ENCODE data around the gene PPP6R3. TPM values are rescaled to one million over a fixed set of nuclear protein-coding genes. Genes with fewer than 3 reads are reported as not detected.

PPP6R3 gene
- total RNA-seq, 1 experiment from 2014 or later = 138 TPM

DNA sequence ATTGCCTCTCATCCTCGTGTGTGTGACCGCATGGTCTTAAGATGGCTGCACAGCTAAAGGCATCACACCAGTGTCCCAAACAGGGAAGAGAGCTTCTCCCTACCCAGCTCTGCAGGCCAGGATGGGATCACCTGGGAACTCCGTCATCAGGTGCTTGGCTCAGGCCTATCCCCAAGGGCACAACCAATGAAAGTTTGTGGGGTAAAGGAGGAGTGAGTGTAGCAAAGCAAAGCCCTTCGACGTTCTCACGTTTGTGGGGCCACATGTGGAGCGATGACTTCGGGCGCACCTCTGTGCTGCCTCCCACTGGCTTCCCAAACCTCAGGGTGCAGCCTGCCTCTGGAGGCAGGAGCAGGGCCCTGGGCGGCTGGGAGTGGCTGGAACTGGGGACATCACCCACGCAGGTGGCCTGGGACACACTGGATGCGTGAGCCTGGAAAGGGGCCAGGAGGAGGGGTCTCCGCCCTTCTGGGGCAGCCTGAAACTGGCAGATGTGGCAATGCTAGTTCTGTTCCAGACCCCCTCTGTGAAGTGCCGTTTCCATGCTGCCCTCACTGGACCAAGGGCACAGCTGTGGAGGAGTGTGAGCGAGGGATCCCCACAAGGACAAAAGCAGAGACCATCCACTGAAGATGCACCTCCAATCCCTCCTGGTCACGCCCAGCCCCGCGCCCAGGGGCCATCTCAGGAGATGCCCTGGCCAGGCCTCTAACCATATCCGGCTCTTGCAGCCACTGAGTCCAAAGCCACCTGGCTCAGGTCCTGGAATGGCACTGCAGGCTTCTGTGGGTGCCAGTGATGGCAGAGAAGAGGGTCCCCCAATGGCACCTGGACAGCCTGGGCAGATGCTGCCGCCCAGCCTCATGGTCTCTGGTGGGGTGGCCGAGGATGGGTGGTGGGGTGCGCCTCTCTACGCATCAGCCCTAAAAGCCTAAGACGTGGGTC lies 193.2 kb downstream of the PPP6R3 start:
- WGBS (ENCODE audit: extremely low coverage, insufficient read length, low lambda C conversion rate) = no CpG with 5 or more reads among the region's 24 CpGs
- H2BK120ac ChIP-seq (ENCODE audit: low read depth, low read length, poor library complexity, severe bottlenecking) = no peak overlapping the region
- TF ChIP-seq, protein P1, sequence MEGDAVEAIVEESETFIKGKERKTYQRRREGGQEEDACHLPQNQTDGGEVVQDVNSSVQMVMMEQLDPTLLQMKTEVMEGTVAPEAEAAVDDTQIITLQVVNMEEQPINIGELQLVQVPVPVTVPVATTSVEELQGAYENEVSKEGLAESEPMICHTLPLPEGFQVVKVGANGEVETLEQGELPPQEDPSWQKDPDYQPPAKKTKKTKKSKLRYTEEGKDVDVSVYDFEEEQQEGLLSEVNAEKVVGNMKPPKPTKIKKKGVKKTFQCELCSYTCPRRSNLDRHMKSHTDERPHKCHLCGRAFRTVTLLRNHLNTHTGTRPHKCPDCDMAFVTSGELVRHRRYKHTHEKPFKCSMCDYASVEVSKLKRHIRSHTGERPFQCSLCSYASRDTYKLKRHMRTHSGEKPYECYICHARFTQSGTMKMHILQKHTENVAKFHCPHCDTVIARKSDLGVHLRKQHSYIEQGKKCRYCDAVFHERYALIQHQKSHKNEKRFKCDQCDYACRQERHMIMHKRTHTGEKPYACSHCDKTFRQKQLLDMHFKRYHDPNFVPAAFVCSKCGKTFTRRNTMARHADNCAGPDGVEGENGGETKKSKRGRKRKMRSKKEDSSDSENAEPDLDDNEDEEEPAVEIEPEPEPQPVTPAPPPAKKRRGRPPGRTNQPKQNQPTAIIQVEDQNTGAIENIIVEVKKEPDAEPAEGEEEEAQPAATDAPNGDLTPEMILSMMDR (conservative IDR thresholded peaks at IDR 0.05) = no peak

More for the DNA sequence above, 193.2 kb downstream of the PPP6R3 start:
- no peak overlapping the region for H2BK12ac ChIP-seq (ENCODE audit: insufficient read length, low read depth, low read length)
- no peak for DNase-seq
- no peak overlapping the region for H3K18ac ChIP-seq (ENCODE audit: insufficient read length, low read depth, low read length)
- H4K8ac ChIP-seq (replicated peaks; ENCODE audit: insufficient read length, low read depth, low read length) = no peak overlapping the region
- H3K4me1 ChIP-seq (ENCODE audit: insufficient read depth, low read length) = no peaks in the 10 kb centered on the region
- no peak overlapping the region for H3K56ac ChIP-seq (ENCODE audit: insufficient read length, low read depth, low read length)
- no peak overlapping the region for H2BK5ac ChIP-seq (ENCODE audit: insufficient read length, low read length)
- no peak overlapping the region for H3K4me2 ChIP-seq (ENCODE audit: insufficient read depth, insufficient read length, low read length)
- Mint-ChIP-seq H3K4me3 (no peak overlapping the region), H3K4me1 (0 out of 4 replicates have a peak, but pooled peaks cover 0 to 2% of the 10 kb centered on the region in 2 experiments), H3K36me3 (ENCODE audit: insufficient read depth in 1 of 3, low read depth in 3 of 3) (peaks cover 0 to 6% (median 0%) of the 10 kb centered on the region in 3 experiments; a peak in 1 of 7 replicates), H3K27ac (no peak overlapping the region), H3K27me3 (ENCODE audit: low read depth) (no peaks in the 10 kb centered on the region; the same call in 1 of the 2 replicates), H3K9me3 (peaks cover 2 to 10% of the 10 kb centered on the region in 2 experiments)
- H4K91ac ChIP-seq (ENCODE audit: insufficient read length, low read depth, low read length) = no peak overlapping the region
- H2BK15ac ChIP-seq (ENCODE audit: low read depth, low read length) = no peak overlapping the region
- H4K5ac ChIP-seq (ENCODE audit: insufficient read length, low read depth, low read length) = no peak overlapping the region
- no peak overlapping the region for H2AK5ac ChIP-seq (ENCODE audit: insufficient read length, low read length)
- H3K23me2 ChIP-seq (ENCODE audit: insufficient read length, low read depth, low read length, poor library complexity, severe bottlenecking) = no peaks in the 10 kb centered on the region
- no peak overlapping the region for H2AFZ ChIP-seq (ENCODE audit: low read length)
- H2BK20ac ChIP-seq (ENCODE audit: low read depth, low read length, poor library complexity, severe bottlenecking) = no peak overlapping the region
- no peak overlapping the region for H3K9ac ChIP-seq (ENCODE audit: extremely low read depth, insufficient read length, low read length)
- no peaks in the 10 kb centered on the region for H3K27me3 ChIP-seq (ENCODE audit: insufficient read depth, low read length)
- H4K20me1 ChIP-seq (ENCODE audit: control insufficient read depth, insufficient read depth, insufficient read length) = no peaks in the 10 kb centered on the region
- no peaks in the 10 kb centered on the region for H3K79me2 ChIP-seq (ENCODE audit: insufficient read depth, low read length)
- no peak overlapping the region for H3K14ac ChIP-seq (ENCODE audit: insufficient read depth, low read length)
- H3K4ac ChIP-seq (ENCODE audit: low read depth, low read length) = no peak overlapping the region
- no peak overlapping the region for H3K23ac ChIP-seq (ENCODE audit: insufficient read length, low read depth, low read length)
- no peaks in the 10 kb centered on the region for H3K9me3 ChIP-seq (ENCODE audit: control insufficient read depth, low read depth, low read length)
- H3K79me1 ChIP-seq (ENCODE audit: insufficient read depth, low read depth, low read length, poor library complexity, severe bottlenecking) = no peaks in the 10 kb centered on the region
- H3T11ph ChIP-seq (ENCODE audit: low read length) = no peak overlapping the region
- H3K27ac ChIP-seq (ENCODE audit: insufficient read length, low read depth, low read length) = no peak overlapping the region

All from H9 (cell line).